ENCODE results near the gene MED9. TPM values are rescaled to one million over a fixed set of nuclear protein-coding genes. Genes with fewer than 3 reads are reported as not detected.

The MED9 gene
- total and polyA plus RNA-seq, 8 donors, result 4.6 to 12.2 (median 7.1) TPM

DNA sequence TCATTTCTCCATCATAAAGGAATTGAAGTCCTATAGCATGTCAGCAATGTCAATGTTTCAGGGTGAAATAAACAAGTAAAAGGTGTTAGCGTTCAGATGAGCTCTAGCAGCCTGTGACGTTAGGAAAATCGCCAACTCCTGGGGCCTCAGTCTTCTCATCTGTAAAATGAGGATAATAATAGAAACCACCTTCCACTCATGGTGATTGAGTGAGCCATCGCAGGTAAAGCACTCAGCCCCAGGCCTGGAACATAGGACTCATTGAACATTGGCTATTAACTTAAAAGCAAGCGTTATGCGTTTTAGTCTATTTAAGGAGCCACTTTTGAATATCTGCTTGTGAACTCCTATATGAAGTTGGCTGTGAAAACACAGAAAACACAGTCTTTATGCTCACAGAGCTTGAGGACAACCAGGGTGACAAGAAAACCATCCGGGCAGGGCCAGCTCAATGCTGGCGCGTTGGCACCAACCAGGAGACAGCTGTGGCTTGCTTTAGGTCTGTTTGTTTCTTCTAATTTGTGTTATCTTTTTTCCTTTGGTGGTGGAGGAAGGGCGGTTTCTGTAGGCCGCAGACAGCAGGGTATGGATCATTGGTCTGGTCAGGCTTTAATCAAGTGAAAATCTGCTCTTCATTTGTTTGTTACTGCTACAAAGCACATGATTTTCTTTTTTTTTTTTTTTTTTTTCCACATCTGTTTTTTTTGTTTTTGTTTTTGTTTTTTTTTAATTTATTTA is 35.7 kb upstream of the MED9 start:
- TF ChIP-seq, protein P1, sequence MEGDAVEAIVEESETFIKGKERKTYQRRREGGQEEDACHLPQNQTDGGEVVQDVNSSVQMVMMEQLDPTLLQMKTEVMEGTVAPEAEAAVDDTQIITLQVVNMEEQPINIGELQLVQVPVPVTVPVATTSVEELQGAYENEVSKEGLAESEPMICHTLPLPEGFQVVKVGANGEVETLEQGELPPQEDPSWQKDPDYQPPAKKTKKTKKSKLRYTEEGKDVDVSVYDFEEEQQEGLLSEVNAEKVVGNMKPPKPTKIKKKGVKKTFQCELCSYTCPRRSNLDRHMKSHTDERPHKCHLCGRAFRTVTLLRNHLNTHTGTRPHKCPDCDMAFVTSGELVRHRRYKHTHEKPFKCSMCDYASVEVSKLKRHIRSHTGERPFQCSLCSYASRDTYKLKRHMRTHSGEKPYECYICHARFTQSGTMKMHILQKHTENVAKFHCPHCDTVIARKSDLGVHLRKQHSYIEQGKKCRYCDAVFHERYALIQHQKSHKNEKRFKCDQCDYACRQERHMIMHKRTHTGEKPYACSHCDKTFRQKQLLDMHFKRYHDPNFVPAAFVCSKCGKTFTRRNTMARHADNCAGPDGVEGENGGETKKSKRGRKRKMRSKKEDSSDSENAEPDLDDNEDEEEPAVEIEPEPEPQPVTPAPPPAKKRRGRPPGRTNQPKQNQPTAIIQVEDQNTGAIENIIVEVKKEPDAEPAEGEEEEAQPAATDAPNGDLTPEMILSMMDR (IDR thresholded peaks at IDR 0.05), result no peak
- intact Hi-C loops (cut with DNase I), result no loop called here
- 86 to 92% methylated on average over 11 of the region's 11 CpGs for WGBS, 2 donors
- ATAC-seq (no peak), FAIRE-seq (no peak), DNase-seq (peak in 1 of 6 donors; percentile 20)
- Histone ChIP-seq H3K27me3 (no peaks in the 10 kb centered on the region), H3K4me3 (no peak overlapping the region), H3K9me3 (no peaks in the 10 kb centered on the region), H3K27ac (peak overlapping the region; percentile 18 to 82 (median 80)), H3K4me1 (no peaks in the 10 kb centered on the region), H3K36me3 (no peaks in the 10 kb centered on the region)

DNA sequence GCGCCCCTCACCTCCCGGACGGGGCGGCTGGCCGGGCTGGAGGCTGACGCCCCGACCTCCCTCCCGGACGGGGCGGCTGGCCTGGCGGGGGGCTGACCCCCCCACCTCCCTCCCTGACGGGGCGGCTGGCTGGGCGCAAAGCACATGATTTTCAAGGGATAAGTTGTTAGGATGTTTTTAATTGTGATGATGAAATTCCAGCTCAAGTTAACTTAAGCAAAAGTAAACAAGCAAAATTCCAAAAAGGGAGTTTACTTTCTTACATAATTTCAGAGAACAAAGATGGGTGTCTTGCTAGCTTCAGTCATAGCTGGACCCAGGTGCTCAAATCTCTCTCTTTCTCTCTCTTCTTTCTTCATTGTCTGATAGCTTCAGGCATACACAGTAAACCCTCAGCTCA is 33.6 kb upstream of the MED9 start:
- H3K27ac ChIP-seq, result peak overlapping the region in 2 of 4 donors; percentile 15 to 80
- ATAC-seq (no peak), DNase-seq (no peak), FAIRE-seq (no peak)
- 49 to 65% methylated on average over 14 of the region's 14 CpGs for WGBS, 2 donors
- no peaks in the 10 kb centered on the region for H3K4me1 ChIP-seq
- TF ChIP-seq, protein P1 (IDR thresholded peaks at IDR 0.05), result no peak
- H3K9me3 ChIP-seq, result no peaks in the 10 kb centered on the region
- no peak overlapping the region for H3K4me3 ChIP-seq
- intact Hi-C loops (cut with DNase I), result no loop called here
- no peaks in the 10 kb centered on the region for H3K36me3 ChIP-seq
- H3K27me3 ChIP-seq, result no peaks in the 10 kb centered on the region

DNA sequence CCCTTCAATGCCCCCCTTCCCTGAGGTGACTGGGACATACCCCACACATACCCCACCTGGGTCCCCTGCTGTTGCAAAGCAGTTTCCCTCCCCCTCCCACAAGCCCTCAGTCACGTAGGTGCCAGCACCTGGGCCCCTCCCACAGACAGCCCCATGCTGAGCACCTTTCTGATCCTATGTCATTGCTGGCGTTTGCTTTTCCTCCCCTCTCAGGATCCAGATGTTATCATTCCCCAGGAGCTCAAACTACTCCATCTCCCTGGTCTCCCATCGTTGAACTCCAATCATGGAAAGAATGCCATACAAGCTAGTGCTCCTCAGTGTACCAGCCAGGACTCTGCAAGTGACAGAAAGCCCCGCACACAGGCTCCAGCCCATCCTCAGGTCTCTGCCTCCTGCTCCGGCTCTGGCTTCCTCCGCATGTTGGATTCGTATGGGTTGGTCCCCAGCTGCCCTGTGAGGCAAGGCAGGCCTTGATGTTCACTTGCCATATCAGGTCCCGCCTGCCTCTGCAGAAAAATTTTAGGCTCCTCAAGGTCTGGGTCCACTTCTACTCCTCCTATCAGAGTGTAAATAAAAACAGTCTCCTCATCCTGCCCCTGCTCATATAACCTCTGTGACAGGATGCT is 31.4 kb upstream of the MED9 start:
- no peak for DNase-seq
- WGBS, 2 donors, result 63 to 76% methylated on average over 8 of the region's 8 CpGs
- TF ChIP-seq, protein P1 (IDR thresholded peaks at IDR 0.05), result no peak
- Histone ChIP-seq H3K9me3 (no peaks in the 10 kb centered on the region), H3K36me3 (no peaks in the 10 kb centered on the region), H3K4me3 (no peak overlapping the region), H3K4me1 (no peaks in the 10 kb centered on the region), H3K27me3 (no peaks in the 10 kb centered on the region), H3K27ac (peak overlapping the region; percentile 35 to 80 (median 58))
- peak in 1 of 4 donors; percentile 9 for ATAC-seq
- intact Hi-C loops (cut with DNase I), result no loop called here
- no peak for FAIRE-seq

DNA sequence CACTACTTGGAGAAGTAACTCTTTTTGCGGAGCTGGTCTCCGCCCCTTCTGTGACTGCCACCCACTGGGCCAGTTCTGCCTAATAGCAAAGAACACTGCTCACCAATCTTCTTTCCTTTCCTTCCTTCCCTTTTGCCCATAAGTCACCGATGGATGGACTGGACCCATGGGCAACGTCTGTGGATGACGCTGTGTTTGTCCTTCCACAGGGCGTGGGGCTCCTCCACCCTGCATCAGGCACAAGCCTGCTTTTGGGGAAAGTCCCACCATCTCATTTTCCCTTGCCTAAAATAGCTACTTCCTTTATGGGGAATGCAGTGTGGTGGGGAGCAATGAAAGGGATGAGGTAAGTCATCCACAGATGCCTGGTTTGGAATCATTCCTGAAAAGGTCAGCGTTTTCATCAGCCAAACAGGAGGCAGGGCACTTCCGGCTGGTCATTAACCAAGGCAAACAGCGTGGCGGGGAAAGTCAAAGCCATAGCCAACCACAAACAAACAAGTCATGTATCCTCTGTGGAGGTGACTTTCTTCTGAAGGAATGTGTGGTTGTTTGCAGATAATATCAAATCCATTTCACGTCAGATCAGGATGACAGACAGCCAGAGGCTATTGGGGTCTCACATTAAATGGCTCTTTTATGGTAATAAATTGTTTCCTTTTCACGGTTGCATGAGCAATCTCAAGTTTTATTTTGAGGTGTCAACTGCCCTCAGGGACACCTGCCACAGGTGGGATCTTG is 30.7 kb upstream of the MED9 start:
- H3K27ac ChIP-seq, result peak overlapping the region; percentile 43 to 80 (median 63)

More for the DNA sequence above, 30.7 kb upstream of the MED9 start:
- ATAC-seq (peak; percentile 63 to 89 (median 84)), DNase-seq (peak in 3 of 6 donors; percentile 52 to 71 (median 56)), FAIRE-seq (no peak)
- Histone ChIP-seq H3K9me3 (no peaks in the 10 kb centered on the region), H3K4me1 (no peaks in the 10 kb centered on the region), H3K4me3 (no peak overlapping the region), H3K36me3 (no peaks in the 10 kb centered on the region), H3K27me3 (no peaks in the 10 kb centered on the region)
- WGBS, 2 donors, result 39 to 47% methylated on average over 12 of the region's 12 CpGs
- intact Hi-C loops (cut with DNase I), result no loop called here
- TF ChIP-seq, protein P1 (IDR thresholded peaks at IDR 0.05), result no peak
